ENCODE measurements around the gene CCDC63.

CCDC63 gene

DNA sequence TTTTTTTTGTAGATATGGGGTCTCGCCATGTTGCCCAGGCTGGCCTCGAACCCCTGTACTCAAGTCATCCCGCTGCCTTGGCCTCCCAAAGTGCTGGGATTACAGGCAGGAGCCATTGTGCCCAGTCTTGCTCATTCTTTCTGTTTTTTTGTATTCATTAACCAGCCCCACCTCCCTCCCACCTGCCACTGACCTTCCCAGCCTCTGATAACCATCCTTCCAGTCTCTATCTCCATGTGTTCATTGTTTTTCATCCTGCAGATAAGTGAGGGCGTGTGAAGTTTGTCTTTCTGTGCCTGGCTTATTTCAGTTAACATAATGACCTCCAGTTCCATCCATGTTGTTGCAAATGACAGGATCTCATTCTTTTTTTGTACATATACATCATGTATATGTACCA, 54.6 kb downstream of the CCDC63 start:
- no peaks in the 10 kb centered on the region for H3K36me3 ChIP-seq
- no peak overlapping the region for H3K4me3 ChIP-seq (ENCODE audit: low read depth, low read length)
- H3K27me3 ChIP-seq (ENCODE audit: insufficient read depth, low read depth, severe bottlenecking) = no peaks in the 10 kb centered on the region
- no peak overlapping the region for H3K27ac ChIP-seq
- TF ChIP-seq, protein P1, sequence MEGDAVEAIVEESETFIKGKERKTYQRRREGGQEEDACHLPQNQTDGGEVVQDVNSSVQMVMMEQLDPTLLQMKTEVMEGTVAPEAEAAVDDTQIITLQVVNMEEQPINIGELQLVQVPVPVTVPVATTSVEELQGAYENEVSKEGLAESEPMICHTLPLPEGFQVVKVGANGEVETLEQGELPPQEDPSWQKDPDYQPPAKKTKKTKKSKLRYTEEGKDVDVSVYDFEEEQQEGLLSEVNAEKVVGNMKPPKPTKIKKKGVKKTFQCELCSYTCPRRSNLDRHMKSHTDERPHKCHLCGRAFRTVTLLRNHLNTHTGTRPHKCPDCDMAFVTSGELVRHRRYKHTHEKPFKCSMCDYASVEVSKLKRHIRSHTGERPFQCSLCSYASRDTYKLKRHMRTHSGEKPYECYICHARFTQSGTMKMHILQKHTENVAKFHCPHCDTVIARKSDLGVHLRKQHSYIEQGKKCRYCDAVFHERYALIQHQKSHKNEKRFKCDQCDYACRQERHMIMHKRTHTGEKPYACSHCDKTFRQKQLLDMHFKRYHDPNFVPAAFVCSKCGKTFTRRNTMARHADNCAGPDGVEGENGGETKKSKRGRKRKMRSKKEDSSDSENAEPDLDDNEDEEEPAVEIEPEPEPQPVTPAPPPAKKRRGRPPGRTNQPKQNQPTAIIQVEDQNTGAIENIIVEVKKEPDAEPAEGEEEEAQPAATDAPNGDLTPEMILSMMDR (IDR thresholded peaks at IDR 0.05; ENCODE audit: low read depth, low read length) = no peak
- no peaks in the 10 kb centered on the region for H3K9me3 ChIP-seq (ENCODE audit: severe bottlenecking)
- DNase-seq = no peak

DNA sequence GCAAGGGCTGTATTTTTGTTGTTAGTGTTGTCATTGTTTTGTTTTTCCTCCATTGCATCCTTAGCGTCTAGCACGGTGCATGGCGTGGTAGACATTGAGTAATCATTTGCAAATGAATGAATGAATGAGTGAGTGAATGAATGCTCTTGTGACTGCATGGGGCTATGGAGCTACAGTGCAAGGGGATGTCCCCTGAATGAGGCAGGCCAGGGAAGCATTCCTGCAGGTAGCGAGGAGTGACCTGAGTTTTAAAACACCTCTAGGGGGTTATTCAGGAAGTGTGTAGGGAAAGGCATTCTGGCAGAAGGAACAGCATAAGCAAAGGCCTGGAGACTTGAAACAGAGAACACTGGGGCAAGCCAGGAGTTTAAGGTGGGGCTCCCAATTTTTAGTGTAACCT, 56.7 kb downstream of the CCDC63 start:
- TF ChIP-seq, protein P1 (IDR thresholded peaks at IDR 0.05; ENCODE audit: low read depth, low read length) = no peak
- H3K36me3 ChIP-seq = no peaks in the 10 kb centered on the region
- no peak overlapping the region for H3K4me3 ChIP-seq (ENCODE audit: low read depth, low read length)
- no peak overlapping the region for H3K27ac ChIP-seq
- no peaks in the 10 kb centered on the region for H3K27me3 ChIP-seq (ENCODE audit: insufficient read depth, low read depth, severe bottlenecking)
- no peaks in the 10 kb centered on the region for H3K9me3 ChIP-seq (ENCODE audit: severe bottlenecking)
- DNase-seq = no peak

DNA sequence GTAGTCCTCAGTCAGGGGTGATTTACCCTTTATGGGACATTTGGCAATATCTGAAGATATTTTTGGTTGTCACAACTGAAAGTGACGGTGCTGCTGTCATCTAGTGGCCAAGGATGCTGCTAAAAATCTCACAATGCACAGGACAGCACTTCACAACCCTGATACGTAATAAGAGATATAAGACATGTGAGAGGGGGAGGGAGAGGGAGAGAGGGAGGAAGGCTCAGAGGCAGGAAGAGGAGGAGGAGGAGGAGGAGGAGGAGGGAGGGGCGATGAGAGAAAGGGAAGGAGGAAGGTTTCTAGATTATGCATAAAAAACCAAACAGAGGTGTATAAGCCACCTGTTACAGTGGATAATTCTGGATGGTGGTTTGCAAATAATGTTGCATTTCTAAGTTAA, 59.3 kb downstream of the CCDC63 start:
- no peak for DNase-seq
- TF ChIP-seq, protein P1 (IDR thresholded peaks at IDR 0.05; ENCODE audit: low read depth, low read length) = no peak
- Histone ChIP-seq H3K36me3 (no peaks in the 10 kb centered on the region), H3K4me3 (ENCODE audit: low read depth, low read length) (no peak overlapping the region), H3K9me3 (ENCODE audit: severe bottlenecking) (no peaks in the 10 kb centered on the region), H3K27me3 (ENCODE audit: insufficient read depth, low read depth, severe bottlenecking) (no peaks in the 10 kb centered on the region), H3K27ac (no peak overlapping the region)

DNA sequence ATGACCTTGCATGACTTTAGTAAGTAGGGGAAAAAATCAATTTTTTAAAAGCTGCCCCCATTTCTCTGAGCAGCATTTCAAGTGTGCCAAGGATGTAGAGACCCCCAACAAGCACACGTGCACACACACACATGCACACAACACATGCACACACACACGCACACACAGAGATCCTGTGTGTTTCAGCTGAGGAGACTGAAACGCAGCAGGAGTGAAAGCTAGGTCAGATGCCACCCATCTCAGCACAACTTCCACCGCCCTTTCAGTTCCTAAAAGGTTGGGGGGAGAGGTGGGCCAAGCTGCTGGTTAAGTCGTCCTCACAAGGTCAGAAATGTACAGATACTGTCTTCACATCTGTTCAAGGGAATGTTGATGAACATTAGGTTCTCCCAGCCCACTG, 59.7 kb downstream of the CCDC63 start:
- DNase-seq = no peak
- Histone ChIP-seq H3K27ac (no peak overlapping the region), H3K9me3 (ENCODE audit: severe bottlenecking) (no peaks in the 10 kb centered on the region), H3K4me3 (ENCODE audit: low read depth, low read length) (no peak overlapping the region), H3K27me3 (ENCODE audit: insufficient read depth, low read depth, severe bottlenecking) (no peaks in the 10 kb centered on the region), H3K36me3 (no peaks in the 10 kb centered on the region)
- TF ChIP-seq, protein P1 (IDR thresholded peaks at IDR 0.05; ENCODE audit: low read depth, low read length) = no peak

DNA sequence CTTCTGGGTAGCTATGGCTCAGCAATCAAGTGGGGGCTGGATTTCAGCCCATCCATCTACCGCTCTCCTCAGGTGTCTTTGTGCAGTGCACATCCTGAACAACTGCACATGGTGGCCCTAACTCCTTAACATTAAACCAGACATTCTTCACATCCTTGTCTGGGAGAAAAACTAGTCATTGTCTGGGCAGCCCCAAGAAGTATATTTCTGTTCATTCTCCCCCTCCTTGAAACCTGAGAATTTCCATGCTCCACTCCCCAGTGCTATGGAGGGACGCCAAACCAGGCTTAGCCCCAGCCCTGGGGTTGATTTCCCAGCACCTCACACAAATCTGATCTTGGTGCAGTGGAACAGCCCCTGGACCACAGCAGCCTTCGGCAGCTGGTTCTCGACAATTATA, 60.2 kb downstream of the CCDC63 start:
- no peaks in the 10 kb centered on the region for H3K9me3 ChIP-seq (ENCODE audit: severe bottlenecking)
- no peak overlapping the region for H3K27ac ChIP-seq
- no peaks in the 10 kb centered on the region for H3K27me3 ChIP-seq (ENCODE audit: insufficient read depth, low read depth, severe bottlenecking)
- no peaks in the 10 kb centered on the region for H3K36me3 ChIP-seq
- TF ChIP-seq, protein P1 (IDR thresholded peaks at IDR 0.05; ENCODE audit: low read depth, low read length) = no peak
- DNase-seq = no peak
- H3K4me3 ChIP-seq (ENCODE audit: low read depth, low read length) = no peak overlapping the region

DNA sequence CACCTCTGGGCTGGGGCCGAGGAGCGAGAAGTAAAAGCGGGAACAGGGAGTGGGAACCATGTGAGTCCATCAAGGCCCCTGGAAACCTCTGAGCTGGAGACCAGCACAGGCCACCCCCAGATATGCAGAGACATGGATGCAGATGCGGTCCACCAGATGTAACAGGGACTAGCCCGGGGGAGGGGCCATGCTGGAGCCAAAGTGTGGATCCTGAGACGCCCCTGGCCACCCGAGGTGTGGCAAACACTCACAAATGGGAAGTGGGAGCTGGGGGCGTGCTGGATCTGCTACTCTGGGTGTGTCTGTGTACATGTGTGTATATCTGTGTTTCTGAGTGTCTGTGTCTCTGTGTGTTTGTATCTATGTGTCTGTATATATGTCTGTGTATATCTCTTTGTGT, 60.8 kb downstream of the CCDC63 start:
- no peak overlapping the region for H3K27ac ChIP-seq
- H3K36me3 ChIP-seq = no peaks in the 10 kb centered on the region
- H3K9me3 ChIP-seq (ENCODE audit: severe bottlenecking) = no peaks in the 10 kb centered on the region
- TF ChIP-seq, protein P1 (IDR thresholded peaks at IDR 0.05; ENCODE audit: low read depth, low read length) = no peak
- H3K27me3 ChIP-seq (ENCODE audit: insufficient read depth, low read depth, severe bottlenecking) = no peaks in the 10 kb centered on the region
- H3K4me3 ChIP-seq (ENCODE audit: low read depth, low read length) = no peak overlapping the region
- DNase-seq = no peak
